GM21786 (cell line): ENCODE results near the gene DDIT3.
"Not testable (repeated sequence)": the region's sequence is repeated elsewhere in the genome, so short reads cannot be mapped to it uniquely, and the experiment has no call there.

Source experiments
- ATAC-seq: cut with Tn5 transposase; IDR thresholded peaks from one replicate; pipeline ENCODE4 v1.9.1; 2021; ENCODE audit not compliant: unreplicated experiment

The DDIT3 gene

GRCh38 chr12:57520053-57520818, at the start of gene DDIT3:
DDIT3 (minus strand) TSS chr12:57520514; CDS start chr12:57517406, 3,108 bp downstream.
- ATAC-seq = peak; percentile 64

GRCh38 chr12:57569858-57570257, 49.5 kb upstream of the DDIT3 start:
- ATAC-seq = no peak

- ATAC-seq = no peak
These were observed 48.5 kb upstream of the DDIT3 start for GRCh38 chr12:57568838-57569237.

- ATAC-seq = no peak
These were observed 43.9 kb upstream of the DDIT3 start for GRCh38 chr12:57564178-57564740.

GRCh38 chr12:57563358-57563757, 43.0 kb upstream of the DDIT3 start:
- ATAC-seq = no peak

GRCh38 chr12:57561117-57561516, 40.8 kb upstream of the DDIT3 start:
- ATAC-seq = not testable (repeated sequence)

GRCh38 chr12:57560516-57560915, 40.2 kb upstream of the DDIT3 start:
- no peak for ATAC-seq

GRCh38 chr12:57558864-57559263, 38.5 kb upstream of the DDIT3 start:
- ATAC-seq = no peak

GRCh38 chr12:57554897-57555296, 34.6 kb upstream of the DDIT3 start:
- no peak for ATAC-seq

GRCh38 chr12:57554453-57554852, 34.1 kb upstream of the DDIT3 start:
- ATAC-seq = no peak

- ATAC-seq = no peak
These were observed 33.3 kb upstream of the DDIT3 start for GRCh38 chr12:57553343-57554202.

- no peak for ATAC-seq
These were observed 32.6 kb upstream of the DDIT3 start for GRCh38 chr12:57552835-57553313.

GRCh38 chr12:57552306-57552651, 32.0 kb upstream of the DDIT3 start:
- no peak for ATAC-seq

- ATAC-seq = no peak
These were observed 31.5 kb upstream of the DDIT3 start for GRCh38 chr12:57551637-57552305.

- ATAC-seq = no peak
These were observed 30.6 kb upstream of the DDIT3 start for GRCh38 chr12:57550641-57551549.

- no peak for ATAC-seq
These were observed 29.8 kb upstream of the DDIT3 start, which contains the start of gene KIF5A for GRCh38 chr12:57549909-57550640. KIF5A (plus strand) TSS chr12:57550044; CDS start chr12:57550272, 228 bp downstream.

- no peak for ATAC-seq
These were observed 29.0 kb upstream of the DDIT3 start for GRCh38 chr12:57549203-57549908.

- no peak for ATAC-seq
These were observed 28.2 kb upstream of the DDIT3 start for GRCh38 chr12:57548488-57548887.

- no peak for ATAC-seq
These were observed 27.6 kb upstream of the DDIT3 start for GRCh38 chr12:57548013-57548315.
